Measurements from ENCODE around the gene DRGX.

DRGX gene

DNA sequence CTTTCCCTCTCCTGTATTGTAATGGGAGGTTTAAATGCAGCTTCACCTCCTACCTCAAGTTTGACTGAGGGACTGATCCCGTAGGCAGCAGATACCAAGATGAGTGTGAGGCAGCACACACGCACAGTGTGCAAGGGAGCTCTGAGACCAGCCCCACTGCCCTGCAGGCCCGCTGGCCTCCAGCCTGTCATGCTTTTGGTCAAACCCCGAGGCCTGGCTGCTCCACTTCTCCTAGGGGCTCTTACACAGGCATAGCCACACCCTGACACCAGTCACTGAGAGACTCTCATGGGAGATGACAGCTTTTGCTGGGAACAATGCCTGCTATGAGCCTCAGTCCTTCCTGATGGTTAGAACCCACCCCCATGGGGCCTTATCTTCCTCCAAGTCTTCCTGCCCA lies 27.6 kb downstream of the DRGX start:
- no peak overlapping the region for H3K4me3 ChIP-seq (ENCODE audit: low read length in 2 of 2)
- H3K9me3 ChIP-seq (ENCODE audit: control insufficient read depth in 2 of 2, low read length in 2 of 2), result no peaks in the 10 kb centered on the region
- H3K27ac ChIP-seq (ENCODE audit: low read length), result no peak overlapping the region
- H3K9ac ChIP-seq (ENCODE audit: low read length in 2 of 2), result no peak overlapping the region
- H3K4me1 ChIP-seq (ENCODE audit: control insufficient read depth, insufficient read depth, low read length), result no peaks in the 10 kb centered on the region
- H3K27me3 ChIP-seq (ENCODE audit: control insufficient read depth in 1 of 2, insufficient read depth in 2 of 2, low read length in 2 of 2), result peaks cover 0 to 7% of the 10 kb centered on the region in 2 donors
- no peaks in the 10 kb centered on the region for H3K36me3 ChIP-seq (ENCODE audit: control insufficient read depth in 2 of 2, insufficient read depth in 2 of 2, low read length in 2 of 2)

DNA sequence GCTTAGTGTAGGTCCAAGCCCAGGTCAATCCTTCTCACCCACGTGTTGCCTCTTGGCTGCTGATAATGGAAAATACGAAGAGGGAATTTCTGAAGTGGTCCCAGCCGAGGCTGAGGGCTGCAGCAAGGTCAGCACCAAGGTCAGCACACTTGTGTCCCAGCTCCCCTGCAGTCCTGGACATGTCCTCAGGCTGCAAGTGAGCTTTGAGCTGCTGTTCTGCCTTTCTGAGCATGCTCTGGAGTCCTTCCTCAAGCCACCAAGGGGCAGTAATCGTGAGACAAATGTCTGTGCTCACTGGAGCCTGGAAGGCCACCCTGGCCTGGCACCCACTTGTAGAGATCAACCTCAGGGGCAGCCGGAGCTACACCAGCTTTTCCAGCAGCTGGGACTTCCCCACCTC lies 28.3 kb downstream of the DRGX start:
- H3K27ac ChIP-seq (ENCODE audit: low read length), result no peak overlapping the region
- no peaks in the 10 kb centered on the region for H3K9me3 ChIP-seq (ENCODE audit: control insufficient read depth in 2 of 2, low read length in 2 of 2)
- H3K36me3 ChIP-seq (ENCODE audit: control insufficient read depth in 2 of 2, insufficient read depth in 2 of 2, low read length in 2 of 2), result no peaks in the 10 kb centered on the region

DNA sequence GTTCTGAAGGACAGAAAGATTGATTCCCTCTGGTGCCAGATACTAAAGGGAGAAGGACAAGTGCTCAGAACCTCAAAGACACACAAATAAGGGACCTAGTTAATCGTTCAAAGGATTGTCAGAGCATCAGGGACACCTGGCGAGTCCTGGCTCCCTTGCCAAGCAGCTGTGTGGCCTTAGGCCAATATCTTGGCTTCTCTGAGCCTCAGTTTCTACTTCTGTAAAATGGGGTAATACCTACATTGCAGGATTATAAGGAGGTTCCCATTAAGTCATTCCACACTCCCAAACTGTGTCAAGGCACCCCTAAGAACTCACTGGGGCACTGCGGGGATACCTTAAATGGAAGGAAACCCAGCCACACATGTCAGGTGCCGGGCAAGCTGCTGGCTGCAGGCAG lies 29.4 kb downstream of the DRGX start:
- Histone ChIP-seq H3K27me3 (ENCODE audit: control insufficient read depth in 1 of 2, insufficient read depth in 2 of 2, low read length in 2 of 2) (peaks cover 0 to 7% of the 10 kb centered on the region in 2 donors), H3K9me3 (ENCODE audit: control insufficient read depth in 2 of 2, low read length in 2 of 2) (no peaks in the 10 kb centered on the region), H3K27ac (ENCODE audit: low read length) (no peak overlapping the region), H3K9ac (ENCODE audit: low read length in 2 of 2) (no peak overlapping the region), H3K4me1 (ENCODE audit: control insufficient read depth, insufficient read depth, low read length) (no peaks in the 10 kb centered on the region), H3K4me3 (ENCODE audit: low read length in 2 of 2) (no peak overlapping the region), H3K36me3 (ENCODE audit: control insufficient read depth in 2 of 2, insufficient read depth in 2 of 2, low read length in 2 of 2) (no peaks in the 10 kb centered on the region)

More for the DNA sequence above, 28.3 kb downstream of the DRGX start:
- no peaks in the 10 kb centered on the region for H3K4me1 ChIP-seq (ENCODE audit: control insufficient read depth, insufficient read depth, low read length)
- no peak overlapping the region for H3K9ac ChIP-seq (ENCODE audit: low read length in 2 of 2)
- no peak overlapping the region for H3K4me3 ChIP-seq (ENCODE audit: low read length in 2 of 2)
- H3K27me3 ChIP-seq (ENCODE audit: control insufficient read depth in 1 of 2, insufficient read depth in 2 of 2, low read length in 2 of 2), result peaks cover 0 to 7% of the 10 kb centered on the region in 2 donors

DNA sequence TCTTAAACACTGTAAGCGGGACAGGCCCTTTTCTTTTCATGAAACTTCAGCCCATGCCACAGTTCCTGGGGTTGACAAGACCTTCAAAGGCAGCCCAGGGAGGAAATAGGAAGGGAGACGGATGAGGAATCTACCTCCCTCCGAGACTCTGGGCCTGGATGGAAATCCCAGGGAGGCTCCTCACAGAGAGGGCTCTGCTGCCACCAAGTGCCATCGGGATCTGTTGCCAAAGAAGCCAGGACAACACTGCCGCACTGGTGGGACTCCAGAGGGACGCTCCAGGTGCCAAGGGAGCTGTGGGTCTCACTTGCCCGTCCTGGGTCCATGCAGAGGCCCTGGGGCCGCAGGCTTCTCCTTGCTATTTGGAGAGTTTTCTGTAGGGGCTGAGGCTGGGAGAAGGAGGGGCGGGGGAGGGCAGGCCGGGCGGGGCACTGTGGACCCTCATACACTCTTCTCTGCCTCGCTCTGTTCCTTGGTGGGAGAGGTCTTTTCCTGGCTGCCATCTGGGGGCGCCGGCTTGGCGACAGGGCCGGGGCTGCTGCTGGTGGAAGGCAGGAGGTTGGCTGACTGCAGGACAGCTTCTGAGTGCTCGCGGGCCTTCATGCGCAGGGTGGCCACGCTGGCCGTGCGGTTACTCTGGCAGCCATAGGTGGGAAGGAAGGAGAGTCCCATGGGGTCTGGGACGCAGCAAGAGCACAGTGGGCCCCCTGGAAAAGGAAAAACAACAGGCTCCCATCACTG lies 30.0 kb downstream of the DRGX start:
- H3K4me3 ChIP-seq (ENCODE audit: low read length in 2 of 2), result no peak overlapping the region
- H3K9me3 ChIP-seq (ENCODE audit: control insufficient read depth in 2 of 2, low read length in 2 of 2), result no peaks in the 10 kb centered on the region
- no peak overlapping the region for H3K9ac ChIP-seq (ENCODE audit: low read length in 2 of 2)
- peaks cover under 1% of the 10 kb centered on the region for H3K4me1 ChIP-seq (ENCODE audit: control insufficient read depth, insufficient read depth, low read length)
- H3K36me3 ChIP-seq (ENCODE audit: control insufficient read depth in 2 of 2, insufficient read depth in 2 of 2, low read length in 2 of 2), result no peaks in the 10 kb centered on the region
- H3K27me3 ChIP-seq (ENCODE audit: control insufficient read depth in 1 of 2, insufficient read depth in 2 of 2, low read length in 2 of 2), result peaks cover 0 to 7% of the 10 kb centered on the region in 2 donors
- H3K27ac ChIP-seq (ENCODE audit: low read length), result no peak overlapping the region

GRCh38 chr10:49365275-49365674 lies 30.6 kb downstream of the DRGX start:
- Histone ChIP-seq H3K27ac (ENCODE audit: low read length) (no peak overlapping the region), H3K4me1 (ENCODE audit: control insufficient read depth, insufficient read depth, low read length) (peaks cover 6% of the 10 kb centered on the region), H3K9ac (ENCODE audit: low read length in 2 of 2) (no peak overlapping the region)

DNA sequence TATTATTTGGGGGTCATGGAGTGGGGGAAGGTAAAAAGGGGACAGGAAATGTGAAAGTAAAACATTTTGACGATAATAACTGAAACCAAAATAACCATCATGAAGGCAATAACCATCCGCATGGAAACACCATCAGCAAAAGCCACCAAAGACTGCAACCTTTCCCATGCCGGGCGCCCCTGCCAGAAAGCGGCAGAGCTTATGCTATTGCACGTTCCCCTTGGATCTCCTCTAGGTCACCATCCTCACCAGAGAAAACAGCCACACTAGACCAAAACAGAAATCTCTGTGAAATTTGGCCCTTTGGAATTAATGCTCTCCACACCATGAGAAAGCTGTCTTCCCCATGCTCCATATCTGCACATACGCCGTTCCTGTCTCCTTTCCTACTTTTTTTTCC lies 31.1 kb downstream of the DRGX start:
- Histone ChIP-seq H3K4me3 (ENCODE audit: low read length in 2 of 2) (no peak overlapping the region), H3K36me3 (ENCODE audit: control insufficient read depth in 2 of 2, insufficient read depth in 2 of 2, low read length in 2 of 2) (no peaks in the 10 kb centered on the region), H3K9me3 (ENCODE audit: control insufficient read depth in 2 of 2, low read length in 2 of 2) (no peaks in the 10 kb centered on the region)

More at GRCh38 chr10:49365275-49365674, 30.6 kb downstream of the DRGX start:
- Histone ChIP-seq H3K9me3 (ENCODE audit: control insufficient read depth in 2 of 2, low read length in 2 of 2) (no peaks in the 10 kb centered on the region), H3K4me3 (ENCODE audit: low read length in 2 of 2) (no peak overlapping the region), H3K27me3 (ENCODE audit: control insufficient read depth in 1 of 2, insufficient read depth in 2 of 2, low read length in 2 of 2) (peaks cover 0 to 7% of the 10 kb centered on the region in 2 donors), H3K36me3 (ENCODE audit: control insufficient read depth in 2 of 2, insufficient read depth in 2 of 2, low read length in 2 of 2) (no peaks in the 10 kb centered on the region)

DNA sequence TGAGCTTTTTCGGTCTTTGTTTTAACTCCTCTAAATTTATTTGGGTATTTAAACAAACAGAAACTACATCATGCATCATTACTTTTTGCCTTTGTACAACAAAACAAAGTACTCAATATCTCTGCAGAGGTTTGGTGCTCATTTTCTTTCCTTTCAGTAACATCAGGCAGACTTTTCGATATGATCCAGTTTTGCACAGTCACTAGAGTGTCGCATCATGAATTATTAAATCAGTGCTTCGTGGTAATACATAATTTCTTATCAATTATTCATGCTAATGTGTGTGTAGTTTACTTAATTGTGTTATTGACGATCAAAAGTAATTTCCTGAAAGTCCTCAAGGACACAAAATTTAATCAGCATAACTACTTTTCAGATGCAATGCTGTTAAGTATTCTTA lies 31.8 kb downstream of the DRGX start:
- H3K9ac ChIP-seq (ENCODE audit: low read length in 2 of 2), result no peak overlapping the region
- no peaks in the 10 kb centered on the region for H3K36me3 ChIP-seq (ENCODE audit: control insufficient read depth in 2 of 2, insufficient read depth in 2 of 2, low read length in 2 of 2)
- H3K27ac ChIP-seq (ENCODE audit: low read length), result no peak overlapping the region
- H3K9me3 ChIP-seq (ENCODE audit: control insufficient read depth in 2 of 2, low read length in 2 of 2), result no peaks in the 10 kb centered on the region
- peaks cover 0 to 5% of the 10 kb centered on the region in 2 donors for H3K27me3 ChIP-seq (ENCODE audit: control insufficient read depth in 1 of 2, insufficient read depth in 2 of 2, low read length in 2 of 2)
- H3K4me1 ChIP-seq (ENCODE audit: control insufficient read depth, insufficient read depth, low read length), result peaks cover 6% of the 10 kb centered on the region
- H3K4me3 ChIP-seq (ENCODE audit: low read length in 2 of 2), result no peak overlapping the region

More for the DNA sequence above, 31.1 kb downstream of the DRGX start:
- H3K4me1 ChIP-seq (ENCODE audit: control insufficient read depth, insufficient read depth, low read length), result peaks cover 6% of the 10 kb centered on the region
- H3K27ac ChIP-seq (ENCODE audit: low read length), result no peak overlapping the region
- peaks cover 0 to 7% of the 10 kb centered on the region in 2 donors for H3K27me3 ChIP-seq (ENCODE audit: control insufficient read depth in 1 of 2, insufficient read depth in 2 of 2, low read length in 2 of 2)
- H3K9ac ChIP-seq (ENCODE audit: low read length in 2 of 2), result no peak overlapping the region

- Histone ChIP-seq H3K9ac (ENCODE audit: low read length in 2 of 2) (no peak overlapping the region), H3K36me3 (ENCODE audit: control insufficient read depth in 2 of 2, insufficient read depth in 2 of 2, low read length in 2 of 2) (no peaks in the 10 kb centered on the region), H3K4me3 (ENCODE audit: low read length in 2 of 2) (no peak overlapping the region), H3K27me3 (ENCODE audit: control insufficient read depth in 1 of 2, insufficient read depth in 2 of 2, low read length in 2 of 2) (peaks cover 0 to 4% of the 10 kb centered on the region in 2 donors), H3K4me1 (ENCODE audit: control insufficient read depth, insufficient read depth, low read length) (peaks cover 6% of the 10 kb centered on the region), H3K9me3 (ENCODE audit: control insufficient read depth in 2 of 2, low read length in 2 of 2) (no peaks in the 10 kb centered on the region), H3K27ac (ENCODE audit: low read length) (no peak overlapping the region)
Measured at GRCh38 chr10:49363309-49364031, 32.4 kb downstream of the DRGX start.

DNA sequence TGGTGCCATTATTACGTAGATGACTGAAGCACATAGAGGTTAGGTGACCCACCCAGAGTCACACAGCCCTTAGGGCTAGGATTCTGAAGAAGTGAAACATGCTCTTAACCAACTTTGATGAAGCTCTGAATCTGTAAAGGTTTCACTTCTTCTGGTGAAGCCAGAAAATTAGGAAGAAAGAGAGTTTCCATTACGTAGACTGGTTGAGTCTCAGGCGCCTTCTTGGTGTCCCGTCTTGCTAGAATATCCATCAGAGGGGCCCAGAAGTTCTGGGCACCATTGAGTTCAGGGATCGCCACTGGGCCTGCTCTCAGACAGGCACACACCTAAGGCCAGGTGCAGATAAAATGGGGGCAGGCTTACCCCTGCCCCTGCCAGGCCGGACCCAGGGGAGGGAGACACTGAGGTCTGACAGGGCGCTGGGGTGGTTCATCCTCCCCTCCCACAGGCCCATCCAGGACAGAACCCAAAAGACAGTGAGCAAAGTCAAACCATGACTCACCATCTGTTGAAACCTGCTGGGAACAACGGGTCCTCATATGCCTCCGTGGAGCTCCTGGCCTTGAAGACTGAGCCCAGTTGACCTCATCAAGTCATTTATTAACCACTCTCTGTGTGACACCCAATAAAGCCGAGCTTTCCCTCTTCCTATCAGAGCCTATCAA lies 33.2 kb downstream of the DRGX start:
- Histone ChIP-seq H3K27me3 (ENCODE audit: control insufficient read depth in 1 of 2, insufficient read depth in 2 of 2, low read length in 2 of 2) (peaks cover 0 to 3% of the 10 kb centered on the region in 2 donors), H3K27ac (ENCODE audit: low read length) (no peak overlapping the region), H3K4me3 (ENCODE audit: low read length in 2 of 2) (no peak overlapping the region), H3K9ac (ENCODE audit: low read length in 2 of 2) (no peak overlapping the region), H3K4me1 (ENCODE audit: control insufficient read depth, insufficient read depth, low read length) (peaks cover 6% of the 10 kb centered on the region), H3K9me3 (ENCODE audit: control insufficient read depth in 2 of 2, low read length in 2 of 2) (peaks cover 0 to under 1% of the 10 kb centered on the region in 2 donors), H3K36me3 (ENCODE audit: control insufficient read depth in 2 of 2, insufficient read depth in 2 of 2, low read length in 2 of 2) (no peaks in the 10 kb centered on the region)

DNA sequence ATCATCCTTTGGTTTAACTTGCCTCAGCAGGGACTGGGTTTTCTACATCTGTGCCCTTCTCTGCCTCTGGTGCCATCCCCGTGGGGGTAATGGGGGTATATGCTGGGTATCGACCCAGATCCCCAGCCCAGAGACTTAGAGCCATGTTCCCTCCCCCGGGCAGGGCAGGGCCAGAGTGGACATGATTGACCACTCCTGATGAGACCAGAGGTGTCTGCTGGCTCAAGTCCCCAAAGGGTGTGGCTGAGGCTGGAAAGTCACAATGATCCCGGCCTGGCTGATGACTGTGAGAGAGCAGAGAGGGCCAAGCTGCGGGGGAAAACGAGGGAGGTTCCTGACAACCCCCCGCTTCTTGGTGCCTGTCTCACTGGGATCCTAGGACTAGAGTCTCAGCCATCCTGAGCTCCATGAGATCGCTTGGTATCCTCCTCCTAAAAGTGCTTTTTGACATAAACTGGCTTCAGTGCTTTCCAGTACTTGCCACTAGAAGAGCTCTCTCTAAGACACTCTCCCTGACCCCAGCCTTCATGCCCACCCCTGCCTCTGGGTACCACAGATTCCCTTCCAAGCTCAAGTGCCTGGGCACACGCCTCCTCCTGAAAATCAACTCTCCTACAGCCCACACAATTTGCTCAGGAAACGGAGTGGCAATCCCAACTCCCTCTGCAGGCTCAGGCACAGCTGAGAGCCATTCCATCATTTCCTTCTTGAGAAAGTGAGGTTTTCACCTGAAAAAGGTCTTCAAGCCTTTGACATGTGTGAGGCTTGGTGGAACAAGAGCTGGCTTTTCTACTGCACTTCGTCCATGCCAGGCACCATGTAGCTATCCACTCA lies 33.9 kb downstream of the DRGX start:
- H3K9ac ChIP-seq (ENCODE audit: low read length in 2 of 2), result no peak overlapping the region
- H3K9me3 ChIP-seq (ENCODE audit: control insufficient read depth in 2 of 2, low read length in 2 of 2), result peaks cover 3 to 5% of the 10 kb centered on the region in 2 donors

More for the DNA sequence above, 33.9 kb downstream of the DRGX start:
- Histone ChIP-seq H3K27me3 (ENCODE audit: control insufficient read depth in 1 of 2, insufficient read depth in 2 of 2, low read length in 2 of 2) (peaks cover 0 to 2% of the 10 kb centered on the region in 2 donors), H3K4me1 (ENCODE audit: control insufficient read depth, insufficient read depth, low read length) (peaks cover 6% of the 10 kb centered on the region), H3K4me3 (ENCODE audit: low read length in 2 of 2) (no peak overlapping the region), H3K27ac (ENCODE audit: low read length) (no peak overlapping the region), H3K36me3 (ENCODE audit: control insufficient read depth in 2 of 2, insufficient read depth in 2 of 2, low read length in 2 of 2) (no peaks in the 10 kb centered on the region)
